Parathyroid adenoma (tissue), 2 donors: ENCODE measurements around the gene TMEM179.

Source experiments
- H2AFZ ChIP-seq: fragments of 300-600 bp; sonication (generic); one replicate; pipeline ENCODE4 v1.7.0; 2017; ENCODE audit warnings: antibody characterized with exemption, mild to moderate bottlenecking
- H3K27ac ChIP-seq: fragments of 300-600 bp; sonication (generic); one replicate; pipeline ENCODE4 v1.7.0; 2017
- H3K27me3 ChIP-seq: fragments of 300-600 bp; sonication (generic); one replicate; pipeline ENCODE4 v1.7.0; 2017; ENCODE audit warnings: low read length; ENCODE audit not compliant: control insufficient read depth, insufficient read depth
- H3K36me3 ChIP-seq: fragments of 300-600 bp; sonication (generic); one replicate; pipeline ENCODE4 v1.7.0; 2017; ENCODE audit warnings: low read length; ENCODE audit not compliant: control insufficient read depth, insufficient read depth
- H3K4me1 ChIP-seq: fragments of 300-600 bp; sonication (generic); one replicate; pipeline ENCODE4 v1.7.0; 2017; ENCODE audit warnings: control low read depth
- H3K4me2 ChIP-seq: fragments of 300-600 bp; sonication (generic); one replicate; pipeline ENCODE4 v1.7.0; 2017; ENCODE audit warnings: low read length
- H3K4me3 ChIP-seq: fragments of 300-600 bp; sonication (generic); one replicate; pipeline ENCODE4 v1.7.0; 2017; ENCODE audit warnings: low read depth, low read length
- H3K79me2 ChIP-seq: fragments of 300-600 bp; sonication (generic); one replicate; pipeline ENCODE4 v1.7.0; 2017; ENCODE audit warnings: control low read depth
- H3K9ac ChIP-seq: fragments of 300-600 bp; sonication (generic); one replicate; pipeline ENCODE4 v1.7.0; 2017; ENCODE audit warnings: mild to moderate bottlenecking
- H3K9me3 ChIP-seq: fragments of 300-600 bp; sonication (generic); one replicate; pipeline ENCODE4 v1.7.0; 2017; ENCODE audit warnings: low read length; ENCODE audit not compliant: control insufficient read depth
- CTCF ChIP-seq: fragments of 300-600 bp; sonication (generic); IDR thresholded peaks from one replicate; pipeline ENCODE4 v1.7.0; 2017; ENCODE audit warnings: antibody characterized with exemption, mild to moderate bottlenecking
- donor health status: primary hyperparathyroidism.

TMEM179 gene

GRCh38 chr14:104644091-104644635 lies 39.6 kb upstream of the TMEM179 start:
- no peak overlapping the region for H3K4me3 ChIP-seq
- no peaks in the 10 kb centered on the region for H3K79me2 ChIP-seq
- no peaks in the 10 kb centered on the region for H3K4me1 ChIP-seq
- H3K27ac ChIP-seq, result no peak overlapping the region
- no peaks in the 10 kb centered on the region for H3K27me3 ChIP-seq
- TF ChIP-seq CTCF, result no peak
- H3K9me3 ChIP-seq, result peaks cover 3% of the 10 kb centered on the region
- H3K9ac ChIP-seq, result no peak overlapping the region
- no peak overlapping the region for H2AFZ ChIP-seq
- H3K36me3 ChIP-seq, result no peaks in the 10 kb centered on the region
- no peak overlapping the region for H3K4me2 ChIP-seq

GRCh38 chr14:104643306-104643705 lies 38.7 kb upstream of the TMEM179 start:
- no peaks in the 10 kb centered on the region for H3K36me3 ChIP-seq
- no peak overlapping the region for H3K4me2 ChIP-seq
- TF ChIP-seq CTCF, result no peak
- no peaks in the 10 kb centered on the region for H3K79me2 ChIP-seq
- H3K4me1 ChIP-seq, result no peaks in the 10 kb centered on the region
- no peak overlapping the region for H3K4me3 ChIP-seq
- H2AFZ ChIP-seq, result no peak overlapping the region
- H3K27me3 ChIP-seq, result no peaks in the 10 kb centered on the region
- no peak overlapping the region for H3K27ac ChIP-seq
- peaks cover 3% of the 10 kb centered on the region for H3K9me3 ChIP-seq
- no peak overlapping the region for H3K9ac ChIP-seq

DNA sequence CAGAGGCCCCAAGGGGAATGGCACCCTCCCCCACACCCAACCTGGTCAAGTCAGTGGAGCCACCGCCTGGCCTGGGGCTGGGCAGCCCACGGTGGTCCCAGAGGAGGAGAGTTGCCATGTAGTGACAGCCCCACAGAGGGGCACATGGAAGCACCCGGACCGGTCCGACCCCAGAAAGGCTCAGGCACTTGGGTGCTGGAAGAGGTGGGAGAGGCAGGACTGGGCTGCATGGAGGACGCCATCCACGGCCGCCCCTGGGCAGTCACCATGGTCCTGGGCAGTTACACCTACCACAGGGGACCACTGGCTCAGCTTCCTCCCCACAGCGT lies 37.9 kb upstream of the TMEM179 start:
- H3K36me3 ChIP-seq, result no peaks in the 10 kb centered on the region
- H3K79me2 ChIP-seq, result no peaks in the 10 kb centered on the region
- TF ChIP-seq CTCF, result no peak

DNA sequence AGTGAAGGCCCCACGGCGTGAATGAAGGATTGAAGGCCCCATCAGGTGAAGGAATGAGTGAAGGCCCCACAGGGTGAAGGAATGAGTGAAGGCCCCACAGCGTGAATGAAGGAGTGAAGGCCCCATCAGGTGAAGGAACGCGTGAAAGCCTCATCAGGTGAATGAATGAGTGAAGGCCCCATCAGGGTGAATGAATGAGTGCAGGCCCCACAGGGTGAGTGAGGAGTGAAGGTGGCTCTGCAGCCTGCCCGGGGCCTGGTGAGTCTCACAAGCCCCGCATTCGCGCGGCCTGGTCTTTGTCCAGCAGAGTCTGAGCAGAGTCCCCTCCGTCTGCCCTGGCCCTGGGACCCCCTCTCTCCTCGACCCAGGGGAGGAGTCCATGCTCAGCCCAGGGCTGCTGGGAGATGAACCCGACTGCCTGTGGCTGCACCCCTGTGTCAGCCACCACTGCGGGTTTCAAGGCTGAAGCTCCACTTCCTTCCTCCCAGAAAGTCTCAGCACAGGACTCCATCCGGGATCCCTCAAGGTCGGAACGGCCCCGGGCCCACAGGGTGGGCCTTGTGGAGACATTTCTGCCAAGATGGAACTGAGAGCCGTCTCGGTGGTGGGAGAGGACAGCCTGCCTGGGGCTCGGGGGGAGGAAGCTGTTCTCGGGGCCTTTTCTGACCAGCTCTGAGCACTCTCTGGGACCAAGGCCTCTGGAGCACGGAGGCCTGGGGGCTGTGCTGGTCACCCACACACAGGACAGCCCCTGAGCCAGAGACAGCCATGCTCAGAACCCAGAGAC lies 37.4 kb upstream of the TMEM179 start:
- H3K4me1 ChIP-seq, result no peaks in the 10 kb centered on the region
- no peak overlapping the region for H2AFZ ChIP-seq
- H3K36me3 ChIP-seq, result no peaks in the 10 kb centered on the region
- no peaks in the 10 kb centered on the region for H3K27me3 ChIP-seq
- H3K4me3 ChIP-seq, result no peak overlapping the region
- no peak overlapping the region for H3K9ac ChIP-seq
- no peaks in the 10 kb centered on the region for H3K79me2 ChIP-seq
- no peak for TF ChIP-seq CTCF
- no peak overlapping the region for H3K4me2 ChIP-seq
- peaks cover 3% of the 10 kb centered on the region for H3K9me3 ChIP-seq
- H3K27ac ChIP-seq, result no peak overlapping the region

More for the DNA sequence above, 37.9 kb upstream of the TMEM179 start:
- no peak overlapping the region for H2AFZ ChIP-seq
- H3K27me3 ChIP-seq, result no peaks in the 10 kb centered on the region
- H3K4me3 ChIP-seq, result no peak overlapping the region
- H3K27ac ChIP-seq, result no peak overlapping the region
- H3K9ac ChIP-seq, result no peak overlapping the region
- no peak overlapping the region for H3K4me2 ChIP-seq
- H3K9me3 ChIP-seq, result peaks cover 3% of the 10 kb centered on the region
- no peaks in the 10 kb centered on the region for H3K4me1 ChIP-seq

- no peak overlapping the region for H3K4me3 ChIP-seq
- no peak overlapping the region for H3K4me2 ChIP-seq
- H3K9ac ChIP-seq, result no peak overlapping the region
- H3K4me1 ChIP-seq, result no peaks in the 10 kb centered on the region
- no peak overlapping the region for H3K27ac ChIP-seq
- H3K36me3 ChIP-seq, result no peaks in the 10 kb centered on the region
- no peaks in the 10 kb centered on the region for H3K27me3 ChIP-seq
- no peak for TF ChIP-seq CTCF
- no peaks in the 10 kb centered on the region for H3K79me2 ChIP-seq
- H2AFZ ChIP-seq, result no peak overlapping the region
- H3K9me3 ChIP-seq, result peaks cover 3% of the 10 kb centered on the region
These were observed 36.1 kb upstream of the TMEM179 start for GRCh38 chr14:104640681-104641080.
